Sigmoid colon (tissue), 3 donors: ENCODE data around the gene PDZRN3.

Experiments used
- CTCF ChIP-seq, 4 experiments: fragments of 450-650 bp in 3 of 4; fragments of 200-600 bp in 1 of 4; IDR thresholded peaks; one replicate each; pipeline ENCODE4 v1.5.1; 2016 to 2019; ENCODE audit warnings: antibody characterized with exemption in 4 of 4, mild to moderate bottlenecking in 3 of 4, moderate library complexity in 2 of 4
- POLR2A ChIP-seq, 2 donors: fragments of 450-650 bp; IDR thresholded peaks; one replicate each; pipeline ENCODE4 v1.6.1; 2016; ENCODE audit warnings: antibody characterized with exemption in 2 of 2, mild to moderate bottlenecking in 2 of 2, moderate library complexity in 2 of 2

GRCh38 chr3:73471986-73472787 lies 152.6 kb downstream of the PDZRN3 start:
- TF ChIP-seq CTCF (IDR thresholded peaks at IDR 0.05) (no peak), POLR2A (IDR thresholded peaks at IDR 0.05) (no peak)
